Stimulated activated CD8-positive, alpha-beta memory T cell treated with anti-CD3 and anti-CD28 coated beads, Interleukin-15, amount 100 ng/mL, for 4 hours (primary cell): ENCODE measurements around the gene SHROOM3.
"Not testable (repeated sequence)": the region's sequence is repeated elsewhere in the genome, so short reads cannot be mapped to it uniquely, and the experiment has no call there.

Experiments
- DNase-seq, 2 donors: peaks; one replicate each; pipeline ENCODE4 v3.0.0-alpha.2; 2020; ENCODE audit warnings: low read depth in 2 of 2

The SHROOM3 gene

DNA sequence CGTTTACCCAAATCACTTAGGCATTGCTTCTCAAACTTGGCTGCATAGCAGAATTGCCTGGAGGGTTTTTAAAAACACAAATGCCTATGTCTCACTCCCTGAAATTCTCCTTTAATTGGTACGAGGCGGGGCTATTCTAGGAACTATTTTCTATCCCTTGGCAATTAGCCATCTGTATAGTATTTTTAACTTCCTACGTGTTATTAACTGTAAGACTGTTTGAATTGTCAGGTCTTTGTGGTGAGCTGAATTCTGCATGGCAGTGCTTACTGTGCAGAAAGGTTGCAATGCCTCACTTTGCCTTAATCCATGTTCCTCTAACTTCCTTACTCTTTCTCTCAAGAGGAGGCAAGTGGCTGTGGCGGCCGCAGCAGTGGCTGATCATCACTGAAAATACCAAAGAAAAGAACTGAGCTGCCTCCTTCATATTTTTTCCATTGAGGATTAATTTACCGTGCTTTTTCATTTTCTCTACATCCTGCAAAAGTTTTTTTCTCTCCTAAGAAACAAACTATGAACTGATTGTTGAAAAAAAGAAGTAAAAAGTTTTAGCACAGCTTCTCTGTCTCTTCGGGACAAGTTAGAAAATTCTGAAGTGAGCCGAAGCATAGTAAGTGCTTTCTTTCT lies at the start of gene SHROOM3:
Gene SHROOM3, plus strand, starts transcription at position 329 of the 627 bp plus-strand sequence. CDS start 824 bp downstream, outside the sequence.
- no peak for DNase-seq

DNA sequence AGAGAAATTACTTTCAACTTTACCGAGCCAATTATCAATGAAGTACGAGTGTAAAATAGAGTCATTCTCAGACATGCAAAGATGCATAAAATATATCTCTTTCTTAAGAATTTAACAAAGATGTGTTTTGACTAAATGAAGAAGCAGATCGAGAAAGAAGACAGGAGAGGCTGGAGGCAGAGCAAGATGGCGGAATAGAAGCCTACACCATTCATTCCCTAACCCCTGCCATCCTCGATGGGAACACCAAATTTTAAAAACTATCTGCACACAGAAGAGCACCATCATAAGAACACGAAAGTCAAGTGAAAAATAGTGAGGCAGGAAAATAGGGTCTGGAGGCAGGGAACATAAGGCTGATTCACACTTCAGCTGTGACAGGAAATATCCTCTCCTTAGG lies 49.1 kb upstream of the SHROOM3 start:
- DNase-seq, result no peak

DNA sequence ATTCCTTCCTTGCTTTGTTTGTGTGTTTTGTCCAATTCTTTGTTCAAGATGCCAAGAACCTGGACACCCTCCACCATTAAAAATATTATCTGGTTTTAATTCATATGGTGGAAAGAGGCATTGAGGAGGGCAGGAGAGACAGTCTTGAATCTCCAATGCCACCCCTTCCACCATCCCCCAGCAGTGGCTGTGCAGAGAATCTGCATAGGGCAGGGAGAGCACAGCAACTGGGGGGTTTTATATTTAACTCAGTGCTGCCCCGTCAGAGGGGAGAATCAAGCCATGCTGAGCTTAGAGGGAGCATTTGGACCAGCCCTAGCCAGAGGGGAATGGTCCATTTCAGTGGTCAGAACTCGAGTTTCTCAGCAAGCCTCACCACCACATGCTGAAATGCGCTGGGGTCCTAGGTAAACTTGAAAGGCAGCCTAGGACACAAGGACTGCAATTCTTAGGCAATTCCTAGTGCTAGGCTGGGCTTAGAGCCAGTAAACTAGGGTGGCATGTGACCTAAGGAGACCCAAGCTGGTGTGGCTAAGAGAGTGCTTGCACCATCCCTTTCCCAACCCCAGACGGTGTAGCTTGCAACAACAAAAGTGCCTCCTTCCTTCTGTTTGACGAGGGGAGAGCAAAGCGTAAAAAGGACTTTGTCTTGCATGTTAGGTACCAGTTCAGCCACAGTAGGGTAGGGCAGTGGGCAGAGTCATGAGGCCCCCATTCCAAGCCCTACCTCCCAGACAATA lies 48.3 kb upstream of the SHROOM3 start:
- no peak for DNase-seq

DNA sequence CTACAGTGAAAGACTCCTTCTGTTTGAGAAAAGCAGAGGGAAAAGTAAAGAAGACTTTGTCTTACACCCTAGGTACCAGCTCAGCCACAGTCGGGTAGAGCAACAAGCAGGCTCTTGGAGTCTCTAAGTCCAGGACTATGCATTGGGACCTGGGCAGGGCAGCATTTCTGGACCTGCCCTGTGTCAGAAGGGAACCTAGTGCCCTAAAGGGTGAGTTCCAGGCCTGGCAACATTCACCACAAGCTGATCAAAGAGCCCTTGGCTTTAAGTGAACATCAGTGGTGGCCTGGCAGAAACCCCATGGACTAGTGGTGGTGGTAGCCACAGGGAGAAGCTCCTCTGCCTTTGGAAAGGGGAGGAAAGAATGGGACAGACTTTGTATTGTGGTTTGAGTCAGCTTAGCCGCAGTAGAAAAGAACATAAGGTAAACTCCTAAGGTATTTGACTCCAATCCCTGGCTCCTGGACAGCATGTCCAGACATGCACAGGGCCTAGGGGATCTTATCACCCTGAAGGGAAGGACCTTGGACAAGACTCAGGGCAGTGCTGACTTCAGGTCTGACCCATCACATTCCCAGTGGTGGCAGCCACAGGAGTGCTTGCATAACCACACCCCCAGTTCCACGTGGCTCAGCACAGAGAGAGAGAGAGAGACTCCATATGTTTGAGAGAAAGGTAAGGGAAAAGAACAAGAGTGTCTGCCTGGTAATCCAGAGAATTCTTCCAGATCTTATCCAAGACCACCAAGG lies 46.7 kb upstream of the SHROOM3 start:
- no peak for DNase-seq

DNA sequence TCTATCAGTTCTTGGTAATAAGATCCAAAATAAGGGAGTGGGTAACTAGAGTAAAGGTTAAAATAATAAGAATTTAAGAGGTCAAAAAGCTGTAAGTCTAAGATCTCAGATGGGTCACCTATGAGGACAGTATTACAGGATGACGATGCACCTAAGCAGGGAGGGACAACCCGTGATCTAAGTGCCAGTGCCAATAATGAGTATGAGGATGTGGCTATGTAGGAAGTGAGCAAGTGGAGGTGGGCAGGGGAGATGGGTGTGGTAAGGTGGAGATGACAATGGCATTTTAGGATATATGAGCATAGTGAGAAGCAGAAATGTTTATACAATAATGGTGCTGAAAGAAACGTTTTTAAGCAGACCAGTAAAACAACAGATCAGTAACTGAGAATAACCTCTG lies 33.4 kb upstream of the SHROOM3 start:
- no peak for DNase-seq

DNA sequence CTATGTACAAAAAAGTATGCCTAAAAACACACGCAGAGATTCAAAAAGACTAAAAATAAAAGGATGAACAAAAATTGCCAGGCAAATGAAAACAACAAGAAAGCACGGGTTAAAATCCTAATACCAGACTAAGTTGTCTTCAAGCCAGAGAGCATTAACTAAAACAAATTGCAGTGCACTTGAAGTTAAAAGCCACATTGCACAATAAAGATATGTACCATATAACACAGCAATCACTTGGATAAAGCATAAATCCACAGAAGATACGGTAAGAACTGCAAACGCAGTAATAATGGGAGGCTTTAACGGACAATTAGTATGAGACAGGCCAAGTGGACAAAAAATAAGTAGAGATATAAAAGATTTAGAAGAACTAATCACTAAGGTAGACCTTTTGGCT lies 28.9 kb upstream of the SHROOM3 start:
- DNase-seq, result no peak

DNA sequence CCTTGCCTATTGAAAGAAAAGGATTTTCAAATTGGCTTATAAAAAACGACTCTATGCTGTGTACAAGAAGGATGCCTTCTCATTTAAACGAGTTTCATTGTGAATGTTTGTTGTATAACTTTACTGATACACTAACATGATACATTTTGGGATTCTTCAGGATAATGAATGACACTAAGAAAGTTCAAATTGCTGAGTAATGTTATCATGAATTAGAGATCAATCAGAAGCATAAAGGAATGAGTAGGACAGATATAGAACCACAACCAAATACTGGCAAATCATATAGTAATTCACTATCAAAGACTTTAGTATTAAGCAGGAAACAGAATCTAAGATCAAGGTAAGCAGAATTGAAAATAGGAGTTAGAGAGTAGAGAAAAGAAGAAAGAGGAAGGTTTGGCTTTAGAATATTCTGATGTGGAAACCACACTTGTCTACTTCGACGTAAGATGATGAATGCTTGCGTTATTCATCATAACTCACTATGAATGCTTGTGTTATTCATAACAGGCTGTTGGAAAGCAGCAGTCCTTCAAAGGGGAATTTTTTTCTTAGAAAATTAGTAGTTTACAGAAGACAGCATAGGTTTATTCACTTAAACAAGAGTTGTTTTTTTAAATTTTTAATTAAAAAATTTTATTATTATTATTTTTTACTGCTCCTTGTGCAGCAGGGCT lies 27.4 kb upstream of the SHROOM3 start:
- DNase-seq, result no peak

DNA sequence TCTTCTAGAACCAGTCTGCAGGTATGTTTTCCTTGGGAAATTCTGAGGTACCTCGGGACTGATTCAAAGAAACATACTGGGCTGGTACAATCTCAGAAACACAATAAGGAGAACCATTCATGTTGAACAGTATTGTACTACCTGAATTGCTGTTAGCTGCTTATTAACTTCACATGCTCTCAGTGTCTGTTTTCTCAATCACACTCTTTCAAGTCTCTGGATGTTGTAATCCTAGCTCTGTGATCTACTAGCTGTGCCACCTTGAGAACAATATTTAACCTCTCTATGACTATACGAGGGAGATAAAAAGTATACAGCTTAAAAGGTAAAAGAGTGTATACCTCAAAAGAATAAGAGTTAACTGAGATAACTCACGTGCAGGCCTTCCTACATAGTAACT lies 24.4 kb upstream of the SHROOM3 start:
- DNase-seq, result no peak

DNA sequence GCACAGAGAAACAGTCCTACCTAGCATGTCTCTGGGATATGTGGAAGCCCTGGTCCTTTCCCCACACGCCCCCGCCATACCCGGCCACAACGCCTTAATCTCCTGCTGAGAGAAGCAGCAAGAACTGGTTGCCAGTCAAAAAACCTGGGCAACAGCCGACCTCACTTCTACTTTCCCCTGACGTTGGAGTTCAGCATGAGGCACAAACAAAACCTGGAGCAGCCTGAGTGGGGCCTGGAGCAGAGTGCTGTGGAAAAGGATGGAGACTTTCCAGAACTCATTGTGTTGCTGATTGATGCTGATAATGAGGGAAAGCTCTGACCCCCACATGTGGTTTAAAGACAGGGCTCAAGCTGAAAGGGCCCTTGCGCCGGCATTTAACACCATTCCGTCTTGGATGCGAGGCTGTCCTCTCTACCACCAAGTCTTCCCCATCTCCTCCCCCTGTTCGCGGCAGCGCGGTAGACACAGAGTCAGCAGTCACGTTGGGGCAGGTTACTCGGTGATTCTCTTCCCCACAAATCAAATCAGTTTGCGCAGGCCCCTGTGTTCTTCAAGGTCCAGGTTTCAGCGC lies 14.8 kb upstream of the SHROOM3 start:
- DNase-seq, result no peak

DNA sequence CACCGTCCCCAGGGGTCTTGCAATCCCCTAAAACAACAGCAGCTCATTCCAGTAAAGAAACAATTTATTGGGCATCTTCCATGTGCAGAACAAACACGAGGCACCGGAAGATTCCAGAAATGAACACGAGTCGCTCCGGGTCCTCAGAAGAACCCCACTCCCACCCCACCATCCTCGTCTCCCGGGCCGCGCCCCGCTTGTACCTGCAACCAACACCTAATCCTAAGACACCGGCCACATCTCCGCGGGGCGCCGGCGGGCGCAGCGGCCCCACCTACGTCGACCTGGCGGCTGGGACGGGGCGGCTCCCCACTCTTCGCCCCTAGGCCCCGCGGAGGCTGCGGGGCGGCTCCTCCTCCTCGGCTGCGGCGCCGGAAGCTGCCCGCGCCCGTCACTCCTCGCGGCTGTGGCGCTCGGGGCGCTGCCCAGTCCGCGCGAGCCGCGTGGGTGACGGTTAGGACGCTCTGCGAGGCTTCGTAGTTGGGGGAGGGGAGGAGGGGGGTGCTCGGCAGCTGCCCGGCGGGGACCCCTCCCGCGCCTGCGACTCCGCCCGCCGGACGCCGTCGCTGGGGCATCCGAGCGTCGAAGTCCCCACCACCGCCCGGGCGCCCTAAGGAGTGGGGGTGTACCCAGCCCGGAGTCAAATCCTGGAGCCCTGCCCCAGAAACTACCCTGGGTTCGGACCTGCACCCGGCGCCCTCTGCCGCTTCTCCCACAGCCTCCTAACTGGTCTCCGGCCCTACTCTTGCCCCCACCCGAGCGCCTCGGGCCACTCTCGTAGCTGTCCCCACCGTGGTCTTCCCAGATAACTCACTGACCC lies 14.1 kb upstream of the SHROOM3 start, which contains the start of gene CCDC158:
Gene CCDC158, minus strand, starts transcription at position 380 of the 820 bp plus-strand sequence. CDS start 17,934 bp downstream, outside the sequence.
- no peak for DNase-seq

DNA sequence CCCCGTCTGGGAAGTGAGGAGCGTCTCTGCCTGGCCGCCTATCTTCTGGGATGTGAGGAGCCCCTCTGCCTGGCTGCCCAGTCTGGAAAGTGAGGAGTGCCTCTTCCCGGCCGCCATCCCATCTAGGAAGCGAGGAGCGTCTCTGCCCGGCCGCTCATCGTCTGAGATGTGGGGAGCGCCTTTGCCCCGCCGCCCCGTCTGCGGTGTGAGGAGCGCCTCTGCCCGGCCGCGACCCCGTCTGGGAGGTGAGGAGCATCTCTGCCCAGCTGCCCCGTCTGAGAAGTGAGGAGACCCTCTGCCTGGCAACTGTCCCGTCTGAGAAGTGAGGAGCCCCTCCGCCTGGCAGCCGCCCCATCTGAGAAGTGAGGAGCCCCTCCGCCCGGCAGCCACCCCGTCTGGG lies 11.9 kb upstream of the SHROOM3 start:
- not testable (repeated sequence) for DNase-seq

DNA sequence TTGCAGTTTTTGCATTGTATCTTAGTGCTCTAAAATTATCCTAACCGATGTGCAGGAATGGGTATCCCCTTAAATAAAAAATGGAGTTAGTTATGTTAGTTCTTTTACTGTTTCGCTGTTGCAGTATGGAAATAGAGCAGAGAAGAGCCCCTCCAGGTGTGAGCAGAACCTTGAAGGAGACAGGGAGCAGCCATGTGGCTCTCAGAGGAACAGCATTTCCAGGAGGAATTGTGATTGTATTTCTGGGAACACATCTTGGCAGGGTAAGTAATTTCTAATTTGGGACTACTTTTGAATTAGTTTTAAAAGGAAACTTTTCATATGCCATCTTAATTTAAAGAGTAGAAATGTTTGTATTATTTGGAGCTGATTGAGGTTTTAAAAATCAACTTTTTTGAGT lies 8.8 kb upstream of the SHROOM3 start:
- no peak for DNase-seq

DNA sequence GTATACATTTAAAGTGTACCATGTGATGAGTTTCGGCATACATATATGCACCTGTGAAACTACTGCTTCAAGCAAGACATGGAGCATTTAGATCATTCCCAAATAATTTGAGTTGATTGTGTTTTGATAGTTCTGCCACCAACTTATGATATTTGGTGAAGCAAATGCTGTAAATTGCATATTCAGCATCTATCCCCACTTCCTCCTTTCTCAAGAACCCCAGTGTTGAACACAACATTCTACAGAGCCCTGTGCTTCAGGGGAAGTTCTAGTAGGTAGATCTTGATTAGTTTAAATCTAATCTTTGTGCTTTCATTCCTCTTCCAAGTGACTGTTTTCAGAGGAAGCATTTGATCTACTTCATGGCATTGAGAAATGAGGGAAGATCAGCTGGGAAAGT lies 5.4 kb upstream of the SHROOM3 start:
- no peak for DNase-seq

DNA sequence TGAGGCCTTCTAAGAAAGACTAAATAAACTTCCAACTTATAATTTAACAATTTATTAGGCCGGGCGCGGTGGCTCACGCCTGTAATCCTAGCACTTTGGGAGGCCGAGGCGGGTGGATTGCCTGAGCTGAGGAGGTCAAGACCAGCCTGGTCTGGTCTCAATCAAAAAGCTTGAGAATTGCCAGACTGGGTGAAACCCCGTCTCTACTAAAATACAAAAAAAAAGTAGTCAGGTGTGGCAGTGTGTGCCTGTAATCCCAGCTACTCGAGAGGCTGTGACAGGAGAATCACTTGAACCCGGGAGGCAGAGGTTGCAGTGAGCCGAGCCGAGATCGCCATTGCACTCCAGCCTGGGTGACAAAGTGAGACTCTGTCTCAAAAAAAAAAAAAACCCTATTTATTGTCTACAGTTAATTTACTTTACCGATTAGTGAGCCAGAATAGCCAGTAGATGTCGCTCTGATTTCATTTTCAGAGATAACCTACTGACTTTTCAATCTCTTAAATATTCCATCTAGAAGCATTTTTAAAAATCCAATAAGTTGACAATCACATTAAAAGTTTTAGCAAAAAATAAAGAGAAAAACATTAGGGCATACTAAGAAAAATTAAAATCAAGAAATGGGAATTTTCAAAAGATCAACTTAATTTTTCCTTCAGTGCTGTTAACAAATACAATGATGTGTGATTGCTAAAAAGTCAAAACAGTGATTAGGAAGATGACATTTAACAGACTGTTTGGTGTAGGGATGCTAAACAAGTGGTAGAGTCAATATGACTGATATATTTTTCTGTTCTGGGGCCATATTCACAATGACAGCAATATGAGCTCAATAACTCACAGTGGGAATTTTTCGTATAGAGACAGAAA lies 4.3 kb upstream of the SHROOM3 start:
- no peak for DNase-seq

DNA sequence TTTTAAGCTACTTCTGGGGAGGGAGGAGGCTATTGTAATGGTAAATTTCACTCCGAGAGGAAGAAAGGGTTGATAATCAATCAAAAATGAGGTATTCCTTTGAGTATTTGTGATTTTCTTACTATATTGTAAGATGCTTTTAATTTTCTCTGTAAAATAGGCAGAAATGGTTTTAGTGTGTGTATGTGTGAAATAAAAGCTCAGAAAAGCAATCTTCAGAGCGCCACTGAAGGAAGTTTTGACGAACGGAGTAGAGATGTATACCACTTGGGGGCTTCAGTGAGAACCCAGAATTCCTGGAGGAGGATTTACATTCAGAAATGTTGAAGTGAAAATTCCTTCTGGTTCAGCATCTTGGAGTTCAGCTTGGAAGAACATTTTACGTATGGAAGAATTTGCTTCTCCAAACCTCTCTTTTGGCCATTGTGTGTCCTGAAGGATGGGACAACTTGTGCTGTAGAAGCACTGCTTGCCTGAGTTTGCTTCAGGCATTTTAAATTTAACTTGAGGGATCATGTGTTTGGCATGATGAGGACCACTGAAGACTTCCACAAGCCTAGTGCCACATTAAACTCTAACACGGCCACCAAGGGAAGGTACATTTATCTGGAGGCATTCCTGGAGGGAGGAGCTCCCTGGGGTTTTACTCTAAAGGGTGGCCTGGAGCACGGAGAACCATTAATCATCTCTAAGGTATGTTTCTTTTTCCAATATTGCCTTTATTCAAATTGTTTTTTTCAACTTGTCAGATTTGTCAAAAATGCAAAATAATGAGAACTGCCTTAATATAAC lies 695 bp downstream of the SHROOM3 start:
- no peak for DNase-seq

DNA sequence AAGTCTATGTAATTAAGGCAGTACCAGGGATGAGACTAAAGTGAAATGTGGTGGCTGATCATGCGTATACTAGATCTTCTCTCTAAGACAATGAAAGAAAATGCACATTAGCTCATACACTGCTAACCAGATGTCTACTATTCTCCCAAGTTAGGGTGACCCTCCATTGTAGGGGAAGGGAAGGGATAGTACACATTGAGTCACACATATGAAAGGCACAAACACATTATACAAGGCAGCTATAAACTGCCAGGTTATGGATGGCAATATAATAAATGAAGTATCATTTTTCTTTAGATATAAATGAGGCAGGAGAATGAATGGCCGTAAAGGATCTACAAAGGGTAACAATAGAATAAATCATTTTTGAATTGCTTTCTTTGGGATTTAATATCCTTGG lies 4.5 kb downstream of the SHROOM3 start:
- no peak for DNase-seq

DNA sequence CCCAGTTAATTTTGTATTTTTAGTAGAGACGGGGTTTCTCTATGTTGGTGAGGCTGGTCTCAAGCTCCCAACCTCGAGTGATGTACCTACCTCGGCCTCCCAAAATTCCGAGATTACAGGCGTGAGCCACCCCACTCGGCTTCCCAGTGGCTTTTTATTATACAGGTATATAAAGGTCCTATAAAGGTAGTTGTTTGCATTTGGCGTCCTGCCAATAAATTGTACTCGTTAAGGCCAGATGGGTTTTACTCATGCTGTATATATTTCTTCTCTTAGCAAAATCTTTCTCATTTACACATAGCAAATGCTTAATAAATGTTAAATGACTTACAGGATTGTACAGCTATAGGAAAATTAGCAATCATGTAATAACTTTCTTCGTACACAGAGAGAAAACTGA lies 6.9 kb downstream of the SHROOM3 start:
- no peak for DNase-seq

DNA sequence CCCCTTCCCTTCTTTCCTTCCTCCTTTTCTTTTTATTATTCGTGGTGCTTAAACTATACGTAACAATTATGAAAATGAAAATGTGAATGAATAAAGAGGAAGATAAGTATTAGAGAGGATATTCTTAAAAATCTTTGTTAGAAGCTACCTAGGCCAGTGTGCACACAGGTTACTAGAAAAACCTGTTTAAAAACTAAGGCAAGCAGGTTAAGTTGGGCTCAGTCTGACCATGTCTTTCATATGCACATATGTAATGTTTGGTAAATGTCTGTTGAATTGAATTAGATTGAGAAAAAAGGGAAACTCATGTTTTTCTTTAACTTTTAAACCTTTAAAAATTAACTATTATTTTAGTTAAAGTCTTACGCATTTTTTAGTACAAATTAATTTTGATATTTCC lies 7.8 kb downstream of the SHROOM3 start:
- no peak for DNase-seq

DNA sequence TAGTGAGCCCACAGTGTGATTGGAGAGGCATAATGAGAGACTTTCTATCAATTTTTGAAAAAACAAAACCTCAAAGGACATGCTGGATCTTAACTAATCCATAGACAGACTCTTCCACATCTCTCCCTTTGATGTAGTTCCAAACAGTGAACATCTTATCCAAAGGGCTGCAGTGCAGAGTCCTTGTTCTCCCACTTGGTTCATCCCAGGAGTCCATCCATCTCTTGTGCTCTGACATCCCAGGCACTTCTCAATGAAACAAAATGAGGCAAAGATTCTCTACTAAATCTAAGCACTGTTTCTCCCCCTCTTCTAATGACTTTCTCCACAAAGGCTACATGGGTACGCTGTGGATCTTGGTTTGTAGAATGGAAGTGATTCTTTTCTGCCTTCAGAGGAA lies 8.3 kb downstream of the SHROOM3 start:
- DNase-seq, result no peak
